H9 (cell line): ENCODE data around the gene COL27A1. TPM values are rescaled to one million over a fixed set of nuclear protein-coding genes. Genes with fewer than 3 reads are reported as not detected.

Experiments
- DNase-seq: peaks from one replicate; pipeline ENCODE4 v3.0.0-alpha.2; 2017
- H2AFZ ChIP-seq: one replicate; pipeline ENCODE4 v1.6.1; 2013; ENCODE audit warnings: mild to moderate bottlenecking, low read length, control low read depth, moderate library complexity
- H2AK5ac ChIP-seq: 2 replicates; pipeline ENCODE4 v1.6.1; 2013; ENCODE audit warnings: low read length, control low read depth, mixed read lengths; ENCODE audit not compliant: insufficient read length
- H2BK120ac ChIP-seq: one replicate; pipeline ENCODE4 v1.6.1; 2013; ENCODE audit warnings: low read depth, mild to moderate bottlenecking, low read length, control low read depth, inconsistent platforms; ENCODE audit not compliant: poor library complexity, severe bottlenecking
- H2BK12ac ChIP-seq: 2 replicates; pipeline ENCODE4 v1.6.1; 2013; ENCODE audit warnings: low read length, control low read depth, mixed read lengths, low read depth; ENCODE audit not compliant: insufficient read length
- H2BK15ac ChIP-seq: 2 replicates; pipeline ENCODE4 v1.6.1; 2013; ENCODE audit warnings: low read depth, low read length, control low read depth
- H2BK20ac ChIP-seq: one replicate; pipeline ENCODE4 v1.6.1; 2013; ENCODE audit warnings: low read depth, mild to moderate bottlenecking, low read length, control low read depth, inconsistent platforms; ENCODE audit not compliant: poor library complexity, severe bottlenecking
- H2BK5ac ChIP-seq: 2 replicates; pipeline ENCODE4 v1.6.1; 2013; ENCODE audit warnings: low read length, control low read depth, mixed read lengths; ENCODE audit not compliant: insufficient read length
- H3K14ac ChIP-seq: 2 replicates; pipeline ENCODE4 v1.6.1; 2013; ENCODE audit warnings: low read length, control low read depth; ENCODE audit not compliant: insufficient read depth
- H3K18ac ChIP-seq: 2 replicates; pipeline ENCODE4 v1.6.1; 2013; ENCODE audit warnings: low read depth, mild to moderate bottlenecking, mixed read lengths, low read length, control low read depth; ENCODE audit not compliant: insufficient read length
- H3K23ac ChIP-seq: 2 replicates; pipeline ENCODE4 v1.6.1; 2013; ENCODE audit warnings: low read length, control low read depth, mixed read lengths, low read depth; ENCODE audit not compliant: insufficient read length
- H3K23me2 ChIP-seq: 2 replicates; pipeline ENCODE4 v1.6.1; 2013; ENCODE audit warnings: low read depth, mild to moderate bottlenecking, mixed read lengths, low read length, control low read depth; ENCODE audit not compliant: insufficient read length, poor library complexity, severe bottlenecking
- H3K27ac ChIP-seq: 2 replicates; pipeline ENCODE4 v1.5.1; 2013; ENCODE audit warnings: low read length, control low read depth, mixed read lengths, low read depth; ENCODE audit not compliant: insufficient read length
- H3K27me3 ChIP-seq: 2 replicates; pipeline ENCODE4 v1.6.1; 2013; ENCODE audit warnings: low read length, control low read depth, inconsistent platforms; ENCODE audit not compliant: insufficient read depth
- H3K4ac ChIP-seq: 2 replicates; pipeline ENCODE4 v1.6.1; 2013; ENCODE audit warnings: low read depth, mild to moderate bottlenecking, control low read depth, inconsistent platforms, low read length, moderate library complexity
- H3K4me1 ChIP-seq: 2 replicates; pipeline ENCODE4 v1.6.1; 2013; ENCODE audit warnings: low read length, control low read depth, inconsistent platforms; ENCODE audit not compliant: insufficient read depth
- H3K4me2 ChIP-seq: 2 replicates; pipeline ENCODE4 v1.6.1; 2013; ENCODE audit warnings: low read length, control low read depth, mixed read lengths; ENCODE audit not compliant: insufficient read length, insufficient read depth
- H3K56ac ChIP-seq: 2 replicates; pipeline ENCODE4 v1.6.1; 2013; ENCODE audit warnings: low read depth, mild to moderate bottlenecking, mixed read lengths, low read length, control low read depth; ENCODE audit not compliant: insufficient read length
- H3K79me1 ChIP-seq: 2 replicates; pipeline ENCODE4 v1.6.1; 2013; ENCODE audit warnings: low read depth, mild to moderate bottlenecking, moderate library complexity, low read length, control low read depth, inconsistent platforms; ENCODE audit not compliant: insufficient read depth, poor library complexity, severe bottlenecking
- H3K79me2 ChIP-seq: 2 replicates; pipeline ENCODE4 v1.6.1; 2013; ENCODE audit warnings: low read length, control low read depth, inconsistent platforms; ENCODE audit not compliant: insufficient read depth
- H3K9ac ChIP-seq: 2 replicates; pipeline ENCODE4 v1.6.1; 2013; ENCODE audit warnings: low read length, control low read depth, mixed read lengths; ENCODE audit not compliant: insufficient read length; ENCODE audit errors: extremely low read depth
- H3K9me3 ChIP-seq: one replicate; pipeline ENCODE4 v1.6.1; 2013; ENCODE audit warnings: low read depth, low read length, inconsistent platforms; ENCODE audit not compliant: control insufficient read depth
- H3T11ph ChIP-seq: one replicate; pipeline ENCODE4 v1.6.1; 2013; ENCODE audit warnings: mild to moderate bottlenecking, low read length, control low read depth, inconsistent platforms
- H4K20me1 ChIP-seq: one replicate; pipeline ENCODE4 v1.6.1; 2013; ENCODE audit not compliant: control insufficient read depth, insufficient read length, insufficient read depth
- H4K5ac ChIP-seq: 2 replicates; pipeline ENCODE4 v1.6.1; 2013; ENCODE audit warnings: low read depth, mild to moderate bottlenecking, mixed read lengths, low read length, control low read depth; ENCODE audit not compliant: insufficient read length
- H4K8ac ChIP-seq: replicated peaks from 2 replicates; pipeline ENCODE4 v1.6.1; 2013; ENCODE audit warnings: low read length, control low read depth, mixed read lengths, low read depth; ENCODE audit not compliant: insufficient read length
- H4K91ac ChIP-seq: 2 replicates; pipeline ENCODE4 v1.6.1; 2013; ENCODE audit warnings: low read depth, mild to moderate bottlenecking, moderate library complexity, mixed read lengths, low read length, control low read depth; ENCODE audit not compliant: insufficient read length
- H3K27ac Mint-ChIP-seq, 3 experiments: 2 replicates in 2 of 3; 3 replicates in 1 of 3; pipeline ENCODE4 v1.8.0; 2020 to 2021; ENCODE audit warnings: mixed read lengths in 3 of 3, mild to moderate bottlenecking in 1 of 3, moderate library complexity in 1 of 3
- H3K27me3 Mint-ChIP-seq: 2 replicates; pipeline ENCODE4 v1.8.0; 2021; ENCODE audit warnings: low read depth, mild to moderate bottlenecking, moderate library complexity, mixed read lengths
- H3K36me3 Mint-ChIP-seq, 3 experiments: 2 replicates in 2 of 3; 3 replicates in 1 of 3; pipeline ENCODE4 v1.8.0; 2020 to 2021; ENCODE audit warnings: low read depth in 3 of 3, mixed read lengths in 3 of 3; ENCODE audit not compliant: insufficient read depth in 1 of 3
- H3K4me1 Mint-ChIP-seq, 2 experiments: 2 replicates each; pipeline ENCODE4 v1.8.0; 2020; ENCODE audit warnings: mixed read lengths in 2 of 2
- H3K4me3 Mint-ChIP-seq, 2 experiments: 2 replicates in 1 of 2; 3 replicates in 1 of 2; pipeline ENCODE4 v1.8.0; 2020 to 2021; ENCODE audit warnings: mild to moderate bottlenecking in 2 of 2, mixed read lengths in 2 of 2, moderate library complexity in 1 of 2
- H3K9me3 Mint-ChIP-seq, 2 experiments: 2 replicates in 1 of 2; 3 replicates in 1 of 2; pipeline ENCODE4 v1.8.0; 2020; ENCODE audit warnings: mild to moderate bottlenecking in 2 of 2, mixed read lengths in 2 of 2, moderate library complexity in 1 of 2
- WGBS: extraction: QIAGEN DNeasy Blood & Tissue Kit; methylation state at CpG from one replicate; pipeline ENCODE4 v1.1.7; 2013; ENCODE audit warnings: missing lambda C conversion rate, low lambda C conversion rate, mixed read lengths; ENCODE audit not compliant: insufficient read length; ENCODE audit errors: extremely low coverage; 5-methylcytosine and 5-hydroxymethylcytosine counted together
- total RNA-seq: library from RNA; stranded (reverse); gene quantifications from 2 replicates; pipeline ENCODE4 v1.2.1, GENCODE V29; 2021
- TF ChIP-seq, protein P1 (sequence below): fragments of 200-600 bp; sonication (generic); conservative IDR thresholded peaks from 3 replicates; pipeline ENCODE4 v1.8.0; 2021; ENCODE audit warnings: antibody characterized with exemption, mild to moderate bottlenecking

Gene COL27A1
- total RNA-seq, 1 experiment from 2014 or later = 17.9 TPM

DNA sequence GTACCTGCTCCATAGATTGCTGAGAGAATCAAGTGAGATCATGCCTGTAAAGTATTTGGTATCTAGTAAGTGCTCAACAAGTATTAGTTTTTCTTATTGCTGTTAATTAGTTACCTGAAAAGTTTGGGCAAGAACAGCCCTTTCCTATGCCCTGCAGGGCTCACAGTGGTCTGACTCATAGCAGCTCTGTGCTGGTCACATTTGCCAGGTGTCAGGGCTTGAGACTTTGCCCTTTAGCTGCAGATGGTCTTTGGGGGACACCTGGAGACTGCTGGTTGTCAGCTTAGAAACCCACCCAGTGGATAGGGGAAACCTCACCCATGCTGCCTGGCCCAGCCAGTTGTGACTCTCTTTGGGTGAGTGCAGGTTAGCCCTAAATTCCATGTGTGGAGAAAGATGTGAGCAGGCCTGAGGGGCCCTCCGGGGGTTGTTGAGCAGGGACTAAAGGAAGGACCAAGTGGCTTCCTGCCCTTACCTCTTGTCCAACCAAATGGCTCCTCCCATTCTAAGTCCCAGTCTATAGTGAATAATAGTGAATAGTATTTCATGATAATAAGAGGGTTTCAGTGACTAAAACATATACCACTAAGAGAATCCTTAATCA is 9.0 kb downstream of the COL27A1 start:
- no peak overlapping the region for H3K27ac ChIP-seq
- no peak overlapping the region for H2BK5ac ChIP-seq
- H3K79me1 ChIP-seq = no peaks in the 10 kb centered on the region
- H3T11ph ChIP-seq = no peak overlapping the region
- Mint-ChIP-seq H3K4me3 (no peak overlapping the region), H3K9me3 (no peaks in the 10 kb centered on the region), H3K27me3 (no peaks in the 10 kb centered on the region), H3K27ac (no peak overlapping the region), H3K36me3 (peaks cover 4 to 16% (median 5%) of the 10 kb centered on the region in 3 experiments), H3K4me1 (peaks cover 11 to 21% of the 10 kb centered on the region in 2 experiments)
- no peak overlapping the region for H3K23ac ChIP-seq
- no peak overlapping the region for H2BK12ac ChIP-seq
- no peak overlapping the region for H3K9ac ChIP-seq
- H4K91ac ChIP-seq = no peak overlapping the region
- no peak overlapping the region for H3K4ac ChIP-seq
- H3K4me2 ChIP-seq = no peak overlapping the region
- no peaks in the 10 kb centered on the region for H3K27me3 ChIP-seq
- TF ChIP-seq, protein P1, sequence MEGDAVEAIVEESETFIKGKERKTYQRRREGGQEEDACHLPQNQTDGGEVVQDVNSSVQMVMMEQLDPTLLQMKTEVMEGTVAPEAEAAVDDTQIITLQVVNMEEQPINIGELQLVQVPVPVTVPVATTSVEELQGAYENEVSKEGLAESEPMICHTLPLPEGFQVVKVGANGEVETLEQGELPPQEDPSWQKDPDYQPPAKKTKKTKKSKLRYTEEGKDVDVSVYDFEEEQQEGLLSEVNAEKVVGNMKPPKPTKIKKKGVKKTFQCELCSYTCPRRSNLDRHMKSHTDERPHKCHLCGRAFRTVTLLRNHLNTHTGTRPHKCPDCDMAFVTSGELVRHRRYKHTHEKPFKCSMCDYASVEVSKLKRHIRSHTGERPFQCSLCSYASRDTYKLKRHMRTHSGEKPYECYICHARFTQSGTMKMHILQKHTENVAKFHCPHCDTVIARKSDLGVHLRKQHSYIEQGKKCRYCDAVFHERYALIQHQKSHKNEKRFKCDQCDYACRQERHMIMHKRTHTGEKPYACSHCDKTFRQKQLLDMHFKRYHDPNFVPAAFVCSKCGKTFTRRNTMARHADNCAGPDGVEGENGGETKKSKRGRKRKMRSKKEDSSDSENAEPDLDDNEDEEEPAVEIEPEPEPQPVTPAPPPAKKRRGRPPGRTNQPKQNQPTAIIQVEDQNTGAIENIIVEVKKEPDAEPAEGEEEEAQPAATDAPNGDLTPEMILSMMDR = no peak
- H3K9me3 ChIP-seq = no peaks in the 10 kb centered on the region
- WGBS = no CpG with 5 or more reads among the region's 1 CpG
- no peak overlapping the region for H2BK20ac ChIP-seq
- no peak overlapping the region for H3K14ac ChIP-seq
- no peak overlapping the region for H2AFZ ChIP-seq
- H4K8ac ChIP-seq = no peak overlapping the region
- no peaks in the 10 kb centered on the region; the same call in 1 of the 2 replicates for H3K79me2 ChIP-seq
- no peak overlapping the region for H3K18ac ChIP-seq
- no peak overlapping the region for H2AK5ac ChIP-seq
- H2BK15ac ChIP-seq = no peak overlapping the region
- H4K20me1 ChIP-seq = no peaks in the 10 kb centered on the region
- H3K4me1 ChIP-seq = no peaks in the 10 kb centered on the region
- H3K56ac ChIP-seq = no peak overlapping the region
- no peak overlapping the region for H2BK120ac ChIP-seq
- no peaks in the 10 kb centered on the region for H3K23me2 ChIP-seq
- no peak overlapping the region for H4K5ac ChIP-seq
- DNase-seq = no peak
